Measurements from ENCODE around the gene SORL1.
"Not testable (repeated sequence)": the region's sequence is repeated elsewhere in the genome, so short reads cannot be mapped to it uniquely, and the experiment has no call there.

SORL1 gene

GRCh38 chr11:121626980-121627379 is 174.9 kb downstream of the SORL1 start:
- no peak for DNase-seq (ENCODE audit: low read depth, low spot score)

GRCh38 chr11:121630041-121630440 is 177.9 kb downstream of the SORL1 start:
- no peak for DNase-seq (ENCODE audit: low read depth, low spot score)

GRCh38 chr11:121631456-121631855 is 179.3 kb downstream of the SORL1 start:
- DNase-seq (ENCODE audit: low read depth, low spot score), result no peak

GRCh38 chr11:121634273-121634672 is 182.2 kb downstream of the SORL1 start:
- DNase-seq (ENCODE audit: low read depth, low spot score), result no peak

- no peak for DNase-seq (ENCODE audit: low read depth, low spot score)
Observed at GRCh38 chr11:121634889-121635288, 182.8 kb downstream of the SORL1 start.

- no peak for DNase-seq (ENCODE audit: low read depth, low spot score)
Observed at GRCh38 chr11:121636081-121636799, 184.1 kb downstream of the SORL1 start.

GRCh38 chr11:121636800-121637176 is 184.7 kb downstream of the SORL1 start:
- DNase-seq (ENCODE audit: low read depth, low spot score), result no peak

GRCh38 chr11:121637587-121637986 is 185.5 kb downstream of the SORL1 start:
- DNase-seq (ENCODE audit: low read depth, low spot score), result not testable (repeated sequence)

GRCh38 chr11:121643479-121644186 is 191.5 kb downstream of the SORL1 start:
- no peak for DNase-seq (ENCODE audit: low read depth, low spot score)

- no peak for DNase-seq (ENCODE audit: low read depth, low spot score)
Observed at GRCh38 chr11:121644187-121644512, 192.0 kb downstream of the SORL1 start.

GRCh38 chr11:121645001-121645400 is 192.9 kb downstream of the SORL1 start:
- DNase-seq (ENCODE audit: low read depth, low spot score), result no peak

GRCh38 chr11:121645596-121645995 is 193.5 kb downstream of the SORL1 start:
- no peak for DNase-seq (ENCODE audit: low read depth, low spot score)

- DNase-seq (ENCODE audit: low read depth, low spot score), result no peak
Observed at GRCh38 chr11:121648306-121648705, 196.2 kb downstream of the SORL1 start.

GRCh38 chr11:121649798-121650197 is 197.7 kb downstream of the SORL1 start:
- DNase-seq (ENCODE audit: low read depth, low spot score), result no peak

GRCh38 chr11:121650351-121651256 is 198.5 kb downstream of the SORL1 start:
- no peak for DNase-seq (ENCODE audit: low read depth, low spot score)

- no peak for DNase-seq (ENCODE audit: low read depth, low spot score)
Observed at GRCh38 chr11:121651257-121651605, 199.1 kb downstream of the SORL1 start.

- no peak for DNase-seq (ENCODE audit: low read depth, low spot score)
Observed at GRCh38 chr11:121652971-121653370, 200.9 kb downstream of the SORL1 start.

GRCh38 chr11:121654259-121654842 is 202.2 kb downstream of the SORL1 start:
- no peak for DNase-seq (ENCODE audit: low read depth, low spot score)

- no peak for DNase-seq (ENCODE audit: low read depth, low spot score)
Observed at GRCh38 chr11:121654843-121655536, 202.9 kb downstream of the SORL1 start.

- no peak for DNase-seq (ENCODE audit: low read depth, low spot score)
Observed at GRCh38 chr11:121655537-121656327, 203.6 kb downstream of the SORL1 start.
